ENCODE measurements around the gene FUT8.
"Not testable (repeated sequence)": the region's sequence is repeated elsewhere in the genome, so short reads cannot be mapped to it uniquely, and the experiment has no call there.

Gene FUT8

DNA sequence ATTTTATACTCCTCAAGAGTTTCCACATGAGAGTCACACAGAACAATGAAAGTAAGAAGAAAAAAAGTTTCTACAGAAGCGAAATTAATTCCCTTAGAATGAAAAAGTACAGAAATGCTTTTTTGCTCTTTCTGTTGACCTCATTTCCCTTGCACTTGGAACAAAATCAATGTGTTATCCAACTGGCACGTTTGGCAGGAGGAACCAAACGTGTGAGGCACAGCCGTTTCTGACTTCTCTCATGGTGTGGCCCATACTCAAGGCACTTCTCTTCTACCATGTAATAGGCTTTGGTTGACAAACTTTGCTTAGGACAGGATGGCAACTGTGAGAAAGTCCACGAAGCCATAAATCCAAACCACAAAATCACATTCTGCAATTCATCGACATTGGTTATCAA is 297.0 kb downstream of the FUT8 start:
- DNase-seq (ENCODE audit: low read depth in 2 of 2), result no peak

DNA sequence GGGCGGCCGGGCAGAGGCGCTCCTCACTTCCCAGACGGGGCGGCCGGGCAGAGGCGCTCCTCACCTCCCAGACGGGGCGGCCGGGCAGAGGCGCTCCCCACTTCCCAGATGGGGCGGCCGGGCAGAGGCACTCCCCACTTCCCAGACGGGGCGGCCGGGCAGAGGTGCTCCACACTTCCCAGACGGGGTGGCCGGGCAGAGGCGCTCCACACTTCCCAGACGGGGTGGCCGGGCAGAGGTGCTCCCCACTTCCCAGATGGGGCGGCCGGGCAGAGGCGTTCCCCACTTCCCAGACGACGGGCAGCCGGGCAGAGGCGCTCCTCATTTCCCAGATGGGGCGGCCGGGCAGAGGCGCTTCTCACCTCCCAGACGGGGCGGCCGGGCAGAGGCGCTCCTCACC is 304.3 kb downstream of the FUT8 start:
- not testable (repeated sequence) for DNase-seq (ENCODE audit: low read depth in 2 of 2)

GRCh38 chr14:65717384-65717915 is 304.9 kb downstream of the FUT8 start:
- not testable (repeated sequence) for DNase-seq (ENCODE audit: low read depth in 2 of 2)

DNA sequence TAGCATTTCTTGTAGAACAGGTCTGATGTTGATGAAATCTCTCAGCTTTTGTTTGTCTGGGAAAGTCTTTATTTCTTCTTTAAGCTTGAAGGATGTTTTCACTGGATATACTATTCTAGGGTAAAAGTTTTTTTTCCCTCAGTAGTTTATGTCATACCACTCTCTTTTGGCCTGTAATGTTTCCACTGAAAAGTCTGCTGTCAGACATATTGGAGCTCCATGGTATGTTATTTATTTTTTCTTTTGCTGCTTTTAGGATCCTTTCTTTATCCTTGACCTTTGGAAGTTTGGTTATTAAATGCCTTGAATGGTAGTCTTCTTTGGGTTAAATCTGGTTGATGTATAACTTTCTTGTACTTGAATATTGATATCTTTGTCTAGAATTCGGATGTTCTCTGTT is 306.1 kb downstream of the FUT8 start:
- DNase-seq (ENCODE audit: low read depth in 2 of 2), result no peak

DNA sequence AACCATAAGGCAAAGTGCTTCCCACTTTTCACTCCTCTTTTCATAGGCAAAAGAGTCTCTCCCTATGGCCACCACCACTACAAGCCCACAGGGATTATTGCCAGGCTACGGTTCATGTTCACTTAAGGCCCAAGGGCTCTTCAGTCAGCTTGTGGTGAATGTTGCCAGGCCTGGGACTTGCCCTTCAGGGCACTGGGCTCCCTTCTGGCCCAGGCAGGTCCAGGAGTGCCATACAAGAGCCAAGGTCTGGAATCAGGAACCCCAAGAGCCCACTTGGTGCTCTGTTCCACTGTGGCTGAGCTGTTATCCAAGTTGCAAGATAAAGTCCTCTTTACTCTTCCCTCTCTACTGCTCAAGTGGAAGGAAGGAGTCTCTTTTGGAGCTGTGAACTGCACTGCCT is 307.6 kb downstream of the FUT8 start:
- DNase-seq (ENCODE audit: low read depth in 2 of 2), result no peak

- DNase-seq (ENCODE audit: low read depth in 2 of 2), result no peak
Observed at GRCh38 chr14:65720743-65721142, 308.2 kb downstream of the FUT8 start.

DNA sequence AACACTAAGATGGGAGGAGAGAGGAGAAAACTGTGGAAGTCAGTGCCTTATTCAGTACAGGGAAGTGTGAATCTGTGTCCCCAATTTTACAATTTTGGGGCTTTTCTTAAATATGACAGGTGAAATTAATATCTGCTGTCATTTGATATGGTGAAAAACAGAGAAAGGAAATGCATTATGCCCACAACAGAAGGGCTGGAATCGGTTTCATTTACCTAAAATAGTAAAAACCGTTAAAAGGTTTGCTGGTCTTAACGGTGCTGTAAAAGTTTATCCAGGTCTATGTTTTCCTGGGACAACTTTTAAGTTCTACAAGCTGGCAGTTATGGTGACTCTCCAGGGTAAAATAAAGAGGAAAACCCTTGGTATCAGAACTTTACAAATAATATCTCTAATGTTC is 310.8 kb downstream of the FUT8 start:
- no peak for DNase-seq (ENCODE audit: low read depth in 2 of 2)

DNA sequence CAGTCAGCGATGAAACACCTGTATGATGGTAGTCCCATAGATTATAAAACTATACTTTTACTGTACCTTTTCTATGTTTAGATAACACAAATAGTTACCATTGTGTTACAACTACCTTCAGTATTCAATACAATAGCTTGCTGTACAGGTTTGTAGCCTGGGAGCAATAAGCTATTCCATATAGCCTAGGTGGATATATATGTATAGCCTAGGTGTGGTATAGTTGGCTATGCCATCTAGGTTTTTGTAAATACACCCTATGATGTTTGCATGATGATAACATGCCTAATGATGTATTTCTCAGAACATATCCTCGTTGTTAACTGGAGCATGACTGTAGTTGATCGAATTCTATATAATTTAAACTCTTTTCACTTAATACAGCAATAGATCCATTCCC is 316.1 kb downstream of the FUT8 start:
- no peak for DNase-seq (ENCODE audit: low read depth in 2 of 2)

DNA sequence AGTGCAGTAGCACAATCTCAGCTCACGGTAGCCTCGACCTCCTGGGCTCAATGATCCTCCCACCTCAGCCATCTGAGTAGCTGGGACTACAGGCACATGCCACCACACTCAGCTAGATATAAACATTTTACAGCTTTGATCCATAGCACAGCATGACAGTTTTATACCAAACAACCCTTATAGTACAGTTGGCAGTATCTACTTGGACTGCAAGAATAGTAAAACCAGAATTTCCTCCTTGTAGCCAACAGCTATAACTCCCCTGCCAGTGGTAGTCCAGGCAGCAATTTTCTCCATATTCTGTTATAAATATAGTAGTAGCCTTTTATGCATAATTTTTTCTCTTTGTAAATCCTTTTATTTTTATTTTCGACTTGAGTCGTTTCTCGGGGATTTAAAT is 317.0 kb downstream of the FUT8 start:
- DNase-seq (ENCODE audit: low read depth in 2 of 2), result no peak

GRCh38 chr14:65731933-65732506 is 319.5 kb downstream of the FUT8 start:
- DNase-seq (ENCODE audit: low read depth in 2 of 2), result no peak

- no peak for DNase-seq (ENCODE audit: low read depth in 2 of 2)
Observed at GRCh38 chr14:65738339-65738738, 325.8 kb downstream of the FUT8 start.

DNA sequence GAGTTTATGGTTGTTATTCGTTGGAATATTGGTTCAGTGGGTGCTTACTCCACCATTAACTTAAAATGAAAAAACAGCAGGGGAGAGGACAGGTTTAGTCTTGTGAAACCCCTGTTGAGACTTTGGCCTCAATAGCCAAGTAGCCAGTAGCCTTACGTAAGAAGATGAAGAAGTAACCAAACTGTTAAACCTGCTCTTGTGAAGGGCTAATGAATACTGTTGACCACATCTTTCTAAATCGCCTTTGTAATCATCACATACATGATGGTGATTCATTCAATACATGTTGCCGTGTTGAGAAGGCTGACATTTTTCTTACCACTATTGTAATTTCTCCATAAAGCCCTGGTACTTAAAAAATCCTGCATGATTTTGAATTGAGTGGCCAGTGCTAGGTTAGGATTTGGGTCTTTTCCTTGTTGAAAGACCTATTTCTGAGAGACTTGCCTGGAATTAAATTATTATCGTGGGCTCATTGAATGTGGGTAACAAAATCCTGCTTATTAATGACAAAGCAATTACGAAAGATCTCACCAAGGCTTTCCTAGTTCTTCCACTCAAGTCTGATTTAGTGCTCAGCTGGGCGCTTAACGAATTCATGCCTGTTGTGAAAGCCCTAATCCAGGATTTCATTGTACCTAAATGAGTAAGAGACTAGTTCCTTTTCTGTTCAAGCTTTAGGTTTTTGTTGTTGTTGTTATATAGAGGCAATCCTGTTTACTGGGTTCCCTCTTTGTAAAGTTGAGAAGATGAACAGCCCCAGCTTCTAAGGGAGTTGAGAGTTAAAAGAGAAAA is 333.1 kb downstream of the FUT8 start:
- DNase-seq (ENCODE audit: low read depth in 2 of 2), result no peak

GRCh38 chr14:65748796-65749195 is 336.3 kb downstream of the FUT8 start:
- DNase-seq (ENCODE audit: low read depth in 2 of 2), result no peak

GRCh38 chr14:65749287-65749686 is 336.8 kb downstream of the FUT8 start:
- DNase-seq (ENCODE audit: low read depth in 2 of 2), result no peak

DNA sequence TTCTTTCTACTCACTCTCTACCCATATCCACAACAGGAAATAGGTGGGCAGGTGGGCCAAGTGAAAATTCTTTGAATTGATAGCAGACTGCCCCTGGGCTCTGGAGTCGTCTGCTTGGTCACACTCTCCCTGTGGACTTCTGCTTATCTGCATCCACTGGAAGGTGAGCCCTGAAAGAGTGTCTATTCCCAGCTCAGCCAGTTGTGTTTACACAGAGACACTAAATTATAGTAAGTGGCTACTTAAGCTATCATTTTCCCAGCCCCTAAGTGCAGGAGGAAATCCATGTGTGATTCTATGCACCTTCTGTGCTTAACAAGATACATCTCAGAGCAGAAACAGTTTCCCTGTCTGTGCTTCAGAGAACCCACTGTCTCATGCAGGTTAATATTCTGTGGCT is 338.4 kb downstream of the FUT8 start:
- DNase-seq (ENCODE audit: low read depth in 2 of 2), result no peak

GRCh38 chr14:65751510-65751909 is 339.0 kb downstream of the FUT8 start:
- no peak for DNase-seq (ENCODE audit: low read depth in 2 of 2)

DNA sequence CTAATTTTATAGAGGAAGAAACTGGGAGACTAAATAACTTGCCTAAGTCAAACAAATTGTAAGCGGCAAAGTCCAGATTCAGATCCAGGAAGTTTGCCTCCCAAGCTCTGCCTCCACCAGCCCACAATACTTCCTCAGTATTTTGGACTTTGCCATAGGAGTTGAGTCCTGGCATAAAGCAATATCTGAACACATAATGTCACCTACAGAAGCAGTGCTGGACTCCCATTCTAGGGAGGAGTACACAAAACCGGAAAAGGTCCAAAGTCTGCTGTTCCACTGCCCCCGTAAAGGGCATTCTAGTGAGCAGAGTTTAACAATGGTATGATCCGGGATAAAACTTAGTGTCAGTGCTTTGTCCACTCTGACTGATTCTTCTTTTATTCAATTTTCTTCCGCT is 340.5 kb downstream of the FUT8 start:
- no peak for DNase-seq (ENCODE audit: low read depth in 2 of 2)

- DNase-seq (ENCODE audit: low read depth in 2 of 2), result no peak
Observed at GRCh38 chr14:65755331-65755730, 342.8 kb downstream of the FUT8 start.

DNA sequence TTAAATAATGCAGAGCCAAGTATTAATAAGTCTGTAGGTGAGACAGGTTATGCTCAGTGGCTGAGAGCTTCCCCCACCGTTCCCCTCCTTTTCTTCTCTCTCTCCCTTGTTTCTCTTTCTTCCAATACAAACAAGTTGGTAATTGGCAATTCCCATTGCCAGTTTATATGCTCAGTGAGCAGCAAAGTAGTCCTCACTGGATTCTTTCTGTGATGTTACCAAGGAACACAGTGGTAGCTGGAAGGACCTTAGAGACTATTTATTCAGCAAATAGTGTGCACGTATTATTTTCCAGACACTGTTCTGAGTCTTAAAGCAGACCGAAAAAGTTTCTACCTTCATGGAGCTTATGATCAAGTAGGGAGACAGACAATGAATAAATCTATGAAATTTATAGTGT is 344.4 kb downstream of the FUT8 start:
- no peak for DNase-seq (ENCODE audit: low read depth in 2 of 2)

- no peak for DNase-seq (ENCODE audit: low read depth in 2 of 2)
Observed at GRCh38 chr14:65769151-65769550, 356.6 kb downstream of the FUT8 start.

- no peak for DNase-seq (ENCODE audit: low read depth in 2 of 2)
Observed at GRCh38 chr14:65770681-65771080, 358.2 kb downstream of the FUT8 start.

DNA sequence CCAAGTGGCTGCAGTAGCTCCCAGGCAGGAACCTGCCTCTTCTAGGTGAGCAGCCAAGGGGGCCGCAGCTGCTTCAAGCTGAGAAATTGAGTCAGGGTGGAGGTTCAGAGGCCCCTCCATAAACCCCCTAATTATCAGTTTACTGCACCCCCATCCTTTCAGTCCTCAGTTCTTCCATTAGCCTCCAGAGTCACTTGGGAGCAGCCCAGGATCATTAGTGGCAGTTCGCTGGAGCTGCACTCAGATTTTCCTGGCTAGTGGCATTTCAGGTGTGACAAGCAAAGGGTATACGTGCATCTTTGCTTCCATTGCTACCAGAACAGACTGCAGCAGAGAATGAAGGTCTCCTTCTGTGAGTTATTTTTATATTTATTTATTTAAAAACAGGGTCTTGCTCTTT is 358.7 kb downstream of the FUT8 start:
- no peak for DNase-seq (ENCODE audit: low read depth in 2 of 2)

DNA sequence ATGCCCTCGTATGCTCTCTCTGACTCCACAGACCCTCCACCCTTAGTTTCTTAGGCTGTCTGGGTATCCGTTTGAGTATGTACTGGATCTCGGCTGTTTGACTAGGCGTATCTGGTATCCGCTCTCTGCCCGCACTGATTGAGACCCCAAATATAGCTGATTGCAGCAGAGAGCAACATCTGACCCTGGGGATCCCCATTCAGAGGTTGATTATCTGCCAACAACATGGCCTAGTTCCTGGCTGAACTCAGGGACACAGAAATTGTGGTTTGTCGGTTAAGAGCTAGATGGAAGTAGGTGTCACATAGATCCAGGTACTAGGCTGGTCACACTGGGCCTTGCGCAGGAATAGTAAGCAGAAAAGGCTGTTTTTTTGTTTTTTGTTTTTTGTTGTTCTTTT is 359.9 kb downstream of the FUT8 start:
- DNase-seq (ENCODE audit: low read depth in 2 of 2), result no peak
